ENCODE results near the gene LSP1. TPM values are rescaled to one million over a fixed set of nuclear protein-coding genes. Genes with fewer than 3 reads are reported as not detected.

The LSP1 gene
- total and polyA plus RNA-seq, 2 of the 13 experiments (the other 11 are each of a cell fraction or from before 2014, with no cell fraction given): 0.59 to 1.00 TPM

GRCh38 chr11:1842149-1843097, 10.5 kb upstream of the LSP1 start (continued):
- TF ChIP-seq NONO (IDR thresholded peaks at IDR 0.05): no peak
- peak; percentile 82 for TF ChIP-seq NONO (CRISPR knock-in tag; conservative IDR thresholded peaks at IDR 0.05)
- peak; percentile 78 for TF ChIP-seq ZNF274 (CRISPR knock-in tag; IDR thresholded peaks at IDR 0.05)
- no peak for TF ChIP-seq ARNT (IDR thresholded peaks at IDR 0.05)
- TF ChIP-seq XBP1 (CRISPR knock-in tag; IDR thresholded peaks at IDR 0.05): peak; percentile 71; the same call in 1 of the 2 replicates
- peak; percentile 100 for TF ChIP-seq HNRNPL (IDR thresholded peaks at IDR 0.05; ENCODE audit: low read depth, low read length)
- peak; percentile 81 for TF ChIP-seq TRIM24 (CRISPR knock-in tag; IDR thresholded peaks at IDR 0.05)
- TF ChIP-seq, protein P1, sequence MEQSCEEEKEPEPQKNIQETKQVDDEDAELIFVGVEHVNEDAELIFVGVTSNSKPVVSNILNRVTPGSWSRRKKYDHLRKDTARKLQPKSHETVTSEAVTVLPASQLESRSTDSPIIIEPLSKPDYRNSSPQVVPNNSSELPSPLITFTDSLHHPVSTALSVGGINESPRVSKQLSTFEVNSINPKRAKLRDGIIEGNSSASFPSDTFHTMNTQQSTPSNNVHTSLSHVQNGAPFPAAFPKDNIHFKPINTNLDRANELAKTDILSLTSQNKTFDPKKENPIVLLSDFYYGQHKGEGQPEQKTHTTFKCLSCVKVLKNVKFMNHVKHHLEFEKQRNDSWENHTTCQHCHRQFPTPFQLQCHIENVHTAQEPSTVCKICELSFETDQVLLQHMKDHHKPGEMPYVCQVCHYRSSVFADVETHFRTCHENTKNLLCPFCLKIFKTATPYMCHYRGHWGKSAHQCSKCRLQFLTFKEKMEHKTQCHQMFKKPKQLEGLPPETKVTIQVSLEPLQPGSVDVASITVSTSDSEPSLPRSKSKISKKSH (CRISPR knock-in tag; IDR thresholded peaks at IDR 0.05; ENCODE audit: borderline replicate concordance): peak; percentile 92; the same call in 1 of the 2 replicates
- TF ChIP-seq CREM (IDR thresholded peaks at IDR 0.05): peak; percentile 94
- TF ChIP-seq CREM (CRISPR knock-in tag; IDR thresholded peaks at IDR 0.05): no peak
- peak; percentile 49; the same call in 1 of the 2 replicates for TF ChIP-seq ZNF556 (CRISPR knock-in tag; IDR thresholded peaks at IDR 0.05; ENCODE audit: borderline replicate concordance)
- peak; percentile 84 for TF ChIP-seq RNF2 (conservative IDR thresholded peaks at IDR 0.05; ENCODE audit: low read depth)
- TF ChIP-seq TFAP4 (IDR thresholded peaks at IDR 0.05; ENCODE audit: borderline replicate concordance, low read depth): peak; percentile 90; the same call in 1 of the 2 replicates
- peak; percentile 85; the same call in 1 of the 2 replicates for TF ChIP-seq SP5 (CRISPR knock-in tag; IDR thresholded peaks at IDR 0.05; ENCODE audit: borderline replicate concordance, low read depth)
- TF ChIP-seq ZNF709 (CRISPR knock-in tag; IDR thresholded peaks at IDR 0.05): 0 out of 2 replicates have a peak, but pooled peaks have one; percentile 14
- 0 out of 2 replicates have a peak, but pooled peaks have one; percentile 88 for TF ChIP-seq KIAA2018 (CRISPR knock-in tag; IDR thresholded peaks at IDR 0.05; ENCODE audit: borderline replicate concordance)
- TF ChIP-seq FOXK1 (CRISPR knock-in tag; IDR thresholded peaks at IDR 0.05; ENCODE audit: borderline replicate concordance, low read depth): no peak
- no peak for TF ChIP-seq ZNF260 (CRISPR knock-in tag; IDR thresholded peaks at IDR 0.05; ENCODE audit: borderline replicate concordance, low read depth)

Data from HepG2 (cell line).